Vagina (tissue), 2 donors: Measurements from ENCODE around the gene PSD2. TPM values are rescaled to one million over a fixed set of nuclear protein-coding genes. Genes with fewer than 3 reads are reported as not detected.

Source experiments
- DNase-seq, 2 donors: peaks; one replicate each; pipeline ENCODE4 v3.0.0-alpha.2; 2017; ENCODE audit errors: extremely low spot score in 2 of 2
- H3K27ac ChIP-seq: fragments of 200-600 bp; sonication (generic); one replicate; pipeline ENCODE4 v1.5.1; 2019
- H3K27me3 ChIP-seq: fragments of 200-600 bp; sonication (generic); one replicate; pipeline ENCODE4 v1.5.1; 2019
- H3K36me3 ChIP-seq, 2 donors: fragments of 200-600 bp; sonication (generic); one replicate each; pipeline ENCODE4 v1.5.1; 2017 to 2019
- H3K4me1 ChIP-seq: fragments of 200-600 bp; sonication (generic); one replicate; pipeline ENCODE4 v1.5.1; 2019
- H3K4me3 ChIP-seq, 2 donors: fragments of 200-600 bp; sonication (generic); 1 replicate in 1 of 2; 2 replicates in 1 of 2; pipeline ENCODE4 v1.5.1; 2016 to 2019
- H3K9me3 ChIP-seq: fragments of 200-600 bp; sonication (generic); one replicate; pipeline ENCODE4 v1.5.1; 2019
- POLR2A ChIP-seq, 2 donors: fragments of 450-650 bp; IDR thresholded peaks; one replicate each; pipeline ENCODE4 v1.6.1; 2017; ENCODE audit warnings: antibody characterized with exemption in 2 of 2, mild to moderate bottlenecking in 2 of 2, moderate library complexity in 2 of 2
- POLR2AphosphoS5 ChIP-seq, 2 donors: sonication (generic); formaldehyde crosslinking; IDR thresholded peaks; one replicate each; pipeline ENCODE4 v1.9.0; 2017; ENCODE audit warnings: antibody characterized with exemption in 2 of 2, mild to moderate bottlenecking in 2 of 2, low read depth in 1 of 2; ENCODE audit not compliant: insufficient read depth in 1 of 2
- intact Hi-C: fragments of 100-400 bp; cut with DNase I; formaldehyde crosslinking; loops from one replicate; pipeline ENCODE4 v1.15.1; 2023
- total RNA-seq: library from RNA; depleted of rRNA; stranded (reverse); fragments of >200 nt; gene quantifications from one replicate; pipeline ENCODE4 v1.2.3, GENCODE V29; 2016
- TF ChIP-seq, protein P1 (sequence below), 3 experiments: fragments of 450-650 bp in 2 of 3; fragments of 200-600 bp in 1 of 3; sonication (generic) in 1 of 3; IDR thresholded peaks; one replicate each; pipeline ENCODE4 v1.5.1; 2017 to 2019; ENCODE audit warnings: antibody characterized with exemption in 3 of 3, mild to moderate bottlenecking in 2 of 3, moderate library complexity in 2 of 3

Gene PSD2
- 0.25 TPM for total RNA-seq

DNA sequence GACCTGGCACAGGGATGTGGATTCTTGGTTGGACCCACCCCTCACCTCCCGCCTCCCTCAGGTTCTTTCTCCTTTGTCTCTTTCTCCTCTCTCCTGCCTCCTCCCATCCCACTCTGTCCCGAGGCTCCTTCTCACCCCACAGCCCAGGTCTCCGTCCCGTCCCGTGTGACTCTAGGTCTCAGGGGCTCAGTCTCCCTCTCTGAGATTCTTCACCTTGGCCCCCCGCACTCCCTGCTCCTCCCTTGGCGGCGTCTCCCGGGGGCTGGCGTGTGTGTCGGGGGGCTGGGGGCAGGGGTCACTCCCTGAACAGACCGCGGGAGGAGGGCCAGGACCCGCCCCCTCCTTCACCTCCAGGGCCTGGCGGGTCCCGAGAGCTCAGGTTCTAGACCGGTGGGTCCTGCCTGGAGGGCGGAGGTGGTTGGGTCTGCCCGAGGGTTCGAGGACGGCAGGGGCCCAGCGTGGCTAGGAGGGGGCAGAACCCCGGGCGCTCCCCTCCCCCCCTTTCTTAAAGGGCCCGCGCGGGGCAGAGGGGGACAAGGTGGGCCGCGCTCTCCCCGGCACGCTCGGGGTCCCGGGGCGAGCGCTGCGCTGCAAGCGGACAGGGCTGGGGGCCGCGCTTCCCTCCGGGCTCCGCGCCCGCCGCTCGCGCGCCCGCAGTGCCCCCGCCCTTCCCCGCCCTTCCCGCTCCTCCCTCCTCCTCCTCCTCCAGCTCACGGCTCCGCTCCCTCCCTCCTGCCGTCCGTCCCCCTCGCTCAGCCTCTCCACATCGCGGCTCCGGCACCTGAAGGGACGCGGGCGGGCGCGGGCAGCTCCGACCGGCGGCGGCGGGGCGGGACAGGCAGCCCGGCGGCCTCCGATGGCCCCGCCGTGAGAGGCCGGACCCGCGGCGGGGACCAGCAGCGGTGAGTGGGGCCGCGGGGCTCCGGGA is at the start of gene PSD2:
Gene PSD2, plus strand, starts transcription at position 735 of the 928 bp plus-strand sequence. CDS start 13,633 bp downstream, outside the sequence.
- DNase-seq, result no peak
- Histone ChIP-seq H3K9me3 (no peaks in the 10 kb centered on the region), H3K36me3 (no peaks in the 10 kb centered on the region), H3K4me1 (peaks cover 11% of the 10 kb centered on the region), H3K4me3 (peak within 1 kb of the TSS; percentile 43 to 52), H3K27ac (no peak within 1 kb of the TSS), H3K27me3 (peaks cover 4% of the 10 kb centered on the region)
- no peak for TF ChIP-seq POLR2A (IDR thresholded peaks at IDR 0.05)
- no peak for TF ChIP-seq POLR2AphosphoS5 (IDR thresholded peaks at IDR 0.05; ENCODE audit: insufficient read depth in 1 of 2, low read depth in 1 of 2)
- TF ChIP-seq, protein P1, sequence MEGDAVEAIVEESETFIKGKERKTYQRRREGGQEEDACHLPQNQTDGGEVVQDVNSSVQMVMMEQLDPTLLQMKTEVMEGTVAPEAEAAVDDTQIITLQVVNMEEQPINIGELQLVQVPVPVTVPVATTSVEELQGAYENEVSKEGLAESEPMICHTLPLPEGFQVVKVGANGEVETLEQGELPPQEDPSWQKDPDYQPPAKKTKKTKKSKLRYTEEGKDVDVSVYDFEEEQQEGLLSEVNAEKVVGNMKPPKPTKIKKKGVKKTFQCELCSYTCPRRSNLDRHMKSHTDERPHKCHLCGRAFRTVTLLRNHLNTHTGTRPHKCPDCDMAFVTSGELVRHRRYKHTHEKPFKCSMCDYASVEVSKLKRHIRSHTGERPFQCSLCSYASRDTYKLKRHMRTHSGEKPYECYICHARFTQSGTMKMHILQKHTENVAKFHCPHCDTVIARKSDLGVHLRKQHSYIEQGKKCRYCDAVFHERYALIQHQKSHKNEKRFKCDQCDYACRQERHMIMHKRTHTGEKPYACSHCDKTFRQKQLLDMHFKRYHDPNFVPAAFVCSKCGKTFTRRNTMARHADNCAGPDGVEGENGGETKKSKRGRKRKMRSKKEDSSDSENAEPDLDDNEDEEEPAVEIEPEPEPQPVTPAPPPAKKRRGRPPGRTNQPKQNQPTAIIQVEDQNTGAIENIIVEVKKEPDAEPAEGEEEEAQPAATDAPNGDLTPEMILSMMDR (IDR thresholded peaks at IDR 0.05), result no peak
- intact Hi-C loops, result no loop called here

DNA sequence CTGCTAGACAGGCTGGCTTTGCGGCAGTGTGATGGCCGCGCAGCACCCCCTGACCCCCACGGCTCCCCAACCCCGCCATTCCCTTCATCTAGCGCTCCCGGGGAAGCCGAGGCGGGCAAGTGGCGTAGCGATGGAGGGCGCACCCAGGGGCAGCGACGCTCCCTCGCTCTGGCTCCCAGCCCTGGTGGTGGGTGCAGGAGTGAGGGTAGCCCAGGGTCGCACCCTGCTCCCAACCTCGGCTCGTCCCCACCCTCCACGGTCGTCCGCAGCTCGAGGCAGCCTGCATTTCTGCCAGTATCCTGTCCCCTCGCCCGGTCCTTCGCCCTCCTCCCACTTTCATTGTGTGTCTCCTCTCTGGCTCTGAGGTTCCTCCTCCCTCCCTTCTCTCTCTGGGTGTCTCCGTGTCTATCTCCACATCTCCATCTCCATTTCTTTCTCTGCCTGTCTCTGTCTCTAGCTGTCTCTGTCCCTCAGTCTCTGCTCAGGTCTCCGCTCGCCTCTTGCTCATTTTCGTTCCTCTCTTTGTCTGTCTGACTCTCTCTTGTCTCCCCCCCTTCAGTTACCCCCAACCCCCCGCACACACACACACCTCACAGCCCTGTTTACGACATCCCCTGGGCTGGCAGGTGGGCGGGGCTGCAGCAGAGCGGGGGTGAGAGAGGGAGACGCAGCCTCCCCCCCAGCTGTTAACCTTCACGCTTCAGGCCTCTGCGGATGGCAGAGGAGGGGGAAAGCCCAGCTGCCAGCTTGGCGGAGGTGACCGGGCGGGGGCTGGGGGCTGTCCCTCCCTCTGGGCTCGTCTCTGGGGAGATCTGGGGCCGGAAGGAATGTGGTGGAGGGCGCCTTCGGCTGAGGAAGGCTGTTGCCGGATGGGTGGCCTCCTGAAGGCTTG is 48.7 kb upstream of the PSD2 start:
- DNase-seq, result no peak
- peak overlapping the region; percentile 70 for H3K27ac ChIP-seq
- no peaks in the 10 kb centered on the region for H3K36me3 ChIP-seq
- no peaks in the 10 kb centered on the region for H3K9me3 ChIP-seq
- H3K4me1 ChIP-seq, result peaks cover 40% of the 10 kb centered on the region
- peaks cover 4% of the 10 kb centered on the region for H3K27me3 ChIP-seq
- intact Hi-C loops, result loop anchor here (5.0 kb wide), 1 partner anchor 50 kb away; no protein-coding TSS in a partner anchor
- TF ChIP-seq POLR2A (IDR thresholded peaks at IDR 0.05) (no peak), POLR2AphosphoS5 (IDR thresholded peaks at IDR 0.05; ENCODE audit: insufficient read depth in 1 of 2, low read depth in 1 of 2) (peak in 1 of 2 donors; percentile 6)
- TF ChIP-seq, protein P1 (IDR thresholded peaks at IDR 0.05), result no peak
- peak overlapping the region; percentile 47 to 50 for H3K4me3 ChIP-seq

DNA sequence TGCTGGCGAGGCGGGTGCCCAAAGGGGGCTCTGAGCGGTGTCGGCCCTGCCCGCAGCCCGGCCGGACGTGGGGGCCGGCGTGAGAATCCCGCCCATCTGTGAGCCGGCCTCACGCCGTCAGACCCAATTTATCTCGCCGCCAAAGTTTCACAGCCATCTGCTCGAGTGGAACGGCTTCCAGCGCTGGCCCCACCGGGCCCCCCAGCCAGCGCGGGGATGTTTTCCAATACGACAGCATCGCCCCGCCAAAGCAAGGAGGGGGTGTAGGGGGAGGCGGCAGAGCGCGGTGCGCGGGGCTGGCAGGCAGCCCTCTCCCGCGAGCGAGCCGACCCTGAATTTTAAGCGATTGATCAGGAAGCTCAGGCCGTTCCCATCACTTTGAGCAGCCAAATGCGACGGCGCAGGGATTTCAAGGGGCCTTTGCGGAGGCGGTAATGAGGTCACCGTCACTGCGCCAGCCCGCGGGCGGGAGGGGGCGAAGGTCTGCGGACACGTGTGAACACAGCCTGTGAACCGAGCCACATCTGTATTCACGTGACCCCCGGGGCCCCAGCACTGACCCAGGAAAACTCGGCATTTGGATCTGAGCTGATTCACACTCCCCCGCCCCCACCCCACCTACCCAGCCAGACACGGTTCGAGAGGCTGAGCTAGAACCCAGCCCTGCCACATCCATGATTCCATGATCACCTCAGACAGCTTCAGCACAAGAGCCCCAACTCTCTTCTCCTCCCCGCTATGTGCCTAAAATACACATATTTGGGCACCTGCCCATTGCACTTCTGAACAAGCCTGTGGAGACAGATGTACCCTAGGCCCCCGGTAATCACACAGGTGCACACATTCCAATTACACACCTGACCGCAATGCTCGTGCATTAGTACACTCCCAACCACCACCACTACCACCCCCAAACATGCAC is 47.8 kb upstream of the PSD2 start:
- TF ChIP-seq POLR2AphosphoS5 (IDR thresholded peaks at IDR 0.05; ENCODE audit: insufficient read depth in 1 of 2, low read depth in 1 of 2), result peak in 1 of 2 donors; percentile 34
- TF ChIP-seq POLR2A (IDR thresholded peaks at IDR 0.05), result no peak
- H3K27ac ChIP-seq, result peak overlapping the region; percentile 70
- peak overlapping the region; percentile 47 to 50 for H3K4me3 ChIP-seq
- H3K36me3 ChIP-seq, result no peaks in the 10 kb centered on the region
- peaks cover 40% of the 10 kb centered on the region for H3K4me1 ChIP-seq
- no peaks in the 10 kb centered on the region for H3K9me3 ChIP-seq
- DNase-seq, result no peak
- peaks cover 4% of the 10 kb centered on the region for H3K27me3 ChIP-seq
- intact Hi-C loops, result loop anchor here (5.0 kb wide), 1 partner anchor 51 kb away; no protein-coding TSS in a partner anchor

DNA sequence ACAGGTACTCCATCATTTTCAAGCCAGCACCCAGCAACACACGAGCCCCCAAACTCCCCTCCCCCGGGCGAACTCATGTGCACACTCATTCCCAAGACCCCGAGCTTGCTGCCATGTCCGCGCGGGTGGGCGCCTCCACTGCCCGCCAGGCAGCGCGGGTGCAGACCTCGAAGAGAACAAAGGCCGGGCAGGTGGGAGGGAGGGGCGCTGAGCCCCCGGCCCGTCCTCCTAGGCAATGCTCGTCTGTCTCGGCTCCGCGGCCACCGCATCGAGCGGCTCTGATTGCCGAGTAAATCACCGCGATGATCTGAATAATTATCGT is 47.1 kb upstream of the PSD2 start:
- Histone ChIP-seq H3K4me3 (no peak overlapping the region), H3K27ac (no peak overlapping the region), H3K27me3 (peaks cover 4% of the 10 kb centered on the region), H3K36me3 (no peaks in the 10 kb centered on the region), H3K4me1 (peaks cover 40% of the 10 kb centered on the region), H3K9me3 (no peaks in the 10 kb centered on the region)
- intact Hi-C loops, result loop anchor here (5.0 kb wide), 1 partner anchor 51 kb away; no protein-coding TSS in a partner anchor
- TF ChIP-seq POLR2AphosphoS5 (IDR thresholded peaks at IDR 0.05; ENCODE audit: insufficient read depth in 1 of 2, low read depth in 1 of 2) (no peak), POLR2A (IDR thresholded peaks at IDR 0.05) (no peak)
- TF ChIP-seq, protein P1 (IDR thresholded peaks at IDR 0.05), result no peak
- no peak for DNase-seq
